ENCODE results near the gene SLC22A5. TPM values are rescaled to one million over a fixed set of nuclear protein-coding genes. Genes with fewer than 3 reads are reported as not detected.

SLC22A5 gene
- total and polyA plus RNA-seq, 2 of the 8 experiments (the other 6 are each of a cell fraction or from before 2014, with no cell fraction given) = 4.0 to 9.0 TPM

GRCh38 chr5:132413567-132413966, 44.1 kb downstream of the SLC22A5 start:
- POLR2A ChIA-PET (ENCODE audit: partially characterized antibody) = no interaction called here
- Histone ChIP-seq H3K36me3 (ENCODE audit: control insufficient read depth in 2 of 4, insufficient read depth in 4 of 4, low read length in 3 of 4) (no peaks in the 10 kb centered on the region), H3K4me2 (ENCODE audit: insufficient read depth in 1 of 2, low read depth in 2 of 2, low read length in 2 of 2) (no peak overlapping the region), H3K9ac (replicated peaks in 1 of 4; ENCODE audit: extremely low read depth in 1 of 4, low read depth in 3 of 4, low read length in 3 of 4) (no peak overlapping the region), H3K14ac (ENCODE audit: insufficient read length) (no peak overlapping the region), H4K91ac (replicated peaks; ENCODE audit: insufficient read length, low read length) (no peak overlapping the region), H2BK15ac (ENCODE audit: low read length) (no peak overlapping the region), H3K79me1 (ENCODE audit: low read depth, low read length) (no peaks in the 10 kb centered on the region), H3K56ac (replicated peaks; ENCODE audit: insufficient read length, low read depth, low read length) (no peak overlapping the region), H2BK5ac (ENCODE audit: low read depth, low read length) (no peak overlapping the region), H2AK5ac (ENCODE audit: low read depth, low read length) (no peak overlapping the region), H2AFZ (ENCODE audit: low read length) (no peak overlapping the region), H4K8ac (ENCODE audit: extremely low read depth, insufficient read depth, low read length) (no peak overlapping the region), H3K23me2 (ENCODE audit: low read depth, low read length) (0 out of 2 replicates have a peak, but pooled peaks cover 2% of the 10 kb centered on the region), H3K18ac (ENCODE audit: extremely low read depth, low read length) (no peak overlapping the region), H4K5ac (ENCODE audit: insufficient read length, low read depth, low read length) (no peak overlapping the region), H2BK12ac (ENCODE audit: low read depth, low read length) (no peak overlapping the region), H3K23ac (ENCODE audit: insufficient read length) (no peak overlapping the region), H3K27ac (ENCODE audit: low read depth, low read length) (no peak overlapping the region), H3K4ac (replicated peaks; ENCODE audit: insufficient read length, low read depth, low read length) (no peak overlapping the region), H2BK20ac (ENCODE audit: low read length) (no peak overlapping the region), H3K4me3 (ENCODE audit: extremely low read depth in 1 of 4, insufficient read depth in 2 of 4, low read depth in 3 of 4, low read length in 4 of 4) (no peak overlapping the region), H3K27me3 (replicated peaks in 1 of 4; ENCODE audit: control insufficient read depth in 3 of 4, extremely low read depth in 1 of 4, insufficient read depth in 3 of 4, low read length in 3 of 4) (0 out of 7 replicates have a peak, but pooled peaks cover 0 to 3% (median 0%) of the 10 kb centered on the region in 4 experiments), H4K20me1 (replicated peaks in 1 of 2; ENCODE audit: control insufficient read depth in 1 of 2, insufficient read depth in 2 of 2, low read length in 2 of 2) (no peaks in the 10 kb centered on the region), H2BK120ac (replicated peaks; ENCODE audit: low read depth, low read length) (no peak overlapping the region), H3K9me3 (ENCODE audit: insufficient read depth in 2 of 2, low read depth in 1 of 2, low read length in 1 of 2) (no peaks in the 10 kb centered on the region), H3K79me2 (ENCODE audit: control insufficient read depth in 1 of 2, insufficient read depth in 2 of 2, low read length in 2 of 2) (no peaks in the 10 kb centered on the region), H3K4me1 (replicated peaks in 1 of 4; ENCODE audit: control insufficient read depth in 3 of 4, insufficient read depth in 4 of 4, low read length in 3 of 4) (peaks cover 0 to 4% (median under 1%) of the 10 kb centered on the region in 4 experiments; a peak in 3 of 7 replicates)
- CTCF ChIA-PET (ENCODE audit: partially characterized antibody) = interaction anchor here (2.9 to 6.0 kb wide), 2 partner anchors 27 to 87 kb away, joined by 13 to 98 read pairs; no protein-coding TSS in a partner anchor
- FAIRE-seq = no peak
- TF ChIP-seq EZH2 (IDR thresholded peaks at IDR 0.05; ENCODE audit: low read depth, low read length, severe bottlenecking) (no peak), HDAC6 (IDR thresholded peaks at IDR 0.05; ENCODE audit: low read depth, low read length) (no peak), GABPA (IDR thresholded peaks at IDR 0.05; ENCODE audit: borderline replicate concordance, insufficient read depth, low read length) (no peak)
- DNase-seq (ENCODE audit: low read depth in 1 of 2, low spot score in 2 of 2) = no peak

Data from H1 (cell line).